DMS 273 (cell line): ENCODE results near the gene HDAC7.
A peak's percentile ranks its signal among the peaks of the same experiment; 100 is the strongest.
"Not testable (repeated sequence)": the region's sequence is repeated elsewhere in the genome, so short reads cannot be mapped to it uniquely, and the experiment has no call there.

ENCODE experiments used
- DNase-seq: peaks from one replicate; lab custom pipeline; 2025; ENCODE audit not compliant: unreplicated experiment; lab: John Stamatoyannopoulos, UW

HDAC7 gene

GRCh38 chr12:47829584-47829983, 9.9 kb upstream of the HDAC7 start:
- no peak for DNase-seq

- DNase-seq = peak; percentile 4
Measured at GRCh38 chr12:47828976-47829482, 9.3 kb upstream of the HDAC7 start.

- DNase-seq = no peak
Measured at GRCh38 chr12:47828008-47828975, 8.6 kb upstream of the HDAC7 start.

- no peak for DNase-seq
Measured at GRCh38 chr12:47825173-47825639, 5.5 kb upstream of the HDAC7 start.

GRCh38 chr12:47824635-47825034, 4.9 kb upstream of the HDAC7 start:
- DNase-seq = no peak

- no peak for DNase-seq
Measured at GRCh38 chr12:47824198-47824597, 4.5 kb upstream of the HDAC7 start.

GRCh38 chr12:47823422-47824086, 3.9 kb upstream of the HDAC7 start:
- no peak for DNase-seq

GRCh38 chr12:47822863-47823262, 3.2 kb upstream of the HDAC7 start:
- no peak for DNase-seq

GRCh38 chr12:47822401-47822800, 2.7 kb upstream of the HDAC7 start:
- no peak for DNase-seq

- no peak for DNase-seq
Measured at GRCh38 chr12:47821346-47821706, 1.6 kb upstream of the HDAC7 start.

- peak; percentile 32 for DNase-seq
Measured at GRCh38 chr12:47820631-47821345, 1.1 kb upstream of the HDAC7 start.

- DNase-seq = peak; percentile 50
Measured at GRCh38 chr12:47819138-47819895, 386 bp downstream of the HDAC7 start.

GRCh38 chr12:47818467-47819137, 1.1 kb downstream of the HDAC7 start:
- DNase-seq = no peak

GRCh38 chr12:47818007-47818376, 1.7 kb downstream of the HDAC7 start:
- no peak for DNase-seq

- peak; percentile 10 for DNase-seq
Measured at GRCh38 chr12:47817272-47818006, 2.3 kb downstream of the HDAC7 start.

GRCh38 chr12:47816403-47817271, 3.1 kb downstream of the HDAC7 start:
- DNase-seq = peak; percentile 18

- DNase-seq = not testable (repeated sequence)
Measured at GRCh38 chr12:47815447-47815846, 4.3 kb downstream of the HDAC7 start.

GRCh38 chr12:47814539-47815170, 5.0 kb downstream of the HDAC7 start:
- no peak for DNase-seq
